ENCODE results near the gene MAP2K7.
"Not testable (repeated sequence)": the region's sequence is repeated elsewhere in the genome, so short reads cannot be mapped to it uniquely, and the experiment has no call there.

MAP2K7 gene

DNA sequence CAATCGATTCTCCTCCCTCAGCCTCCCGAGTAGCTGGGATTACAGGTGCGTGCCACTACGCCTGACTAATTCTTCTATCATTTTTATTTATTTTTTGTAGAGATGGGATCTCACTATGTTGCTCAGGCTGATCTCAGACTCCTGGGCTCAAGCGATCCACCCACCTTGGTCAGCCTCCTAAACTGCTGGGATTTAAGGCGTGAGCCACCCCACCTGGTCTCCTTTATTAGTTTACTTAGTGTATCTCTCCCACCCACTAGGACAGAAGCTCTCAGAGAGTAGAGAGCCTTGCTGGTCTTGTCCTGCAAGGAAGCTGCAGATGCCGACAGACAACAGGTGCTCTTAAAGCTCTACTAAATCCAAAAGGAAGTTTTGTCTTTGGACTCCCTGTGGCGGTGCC lies 17.9 kb upstream of the MAP2K7 start:
- no peak for DNase-seq (ENCODE audit: low read depth)

DNA sequence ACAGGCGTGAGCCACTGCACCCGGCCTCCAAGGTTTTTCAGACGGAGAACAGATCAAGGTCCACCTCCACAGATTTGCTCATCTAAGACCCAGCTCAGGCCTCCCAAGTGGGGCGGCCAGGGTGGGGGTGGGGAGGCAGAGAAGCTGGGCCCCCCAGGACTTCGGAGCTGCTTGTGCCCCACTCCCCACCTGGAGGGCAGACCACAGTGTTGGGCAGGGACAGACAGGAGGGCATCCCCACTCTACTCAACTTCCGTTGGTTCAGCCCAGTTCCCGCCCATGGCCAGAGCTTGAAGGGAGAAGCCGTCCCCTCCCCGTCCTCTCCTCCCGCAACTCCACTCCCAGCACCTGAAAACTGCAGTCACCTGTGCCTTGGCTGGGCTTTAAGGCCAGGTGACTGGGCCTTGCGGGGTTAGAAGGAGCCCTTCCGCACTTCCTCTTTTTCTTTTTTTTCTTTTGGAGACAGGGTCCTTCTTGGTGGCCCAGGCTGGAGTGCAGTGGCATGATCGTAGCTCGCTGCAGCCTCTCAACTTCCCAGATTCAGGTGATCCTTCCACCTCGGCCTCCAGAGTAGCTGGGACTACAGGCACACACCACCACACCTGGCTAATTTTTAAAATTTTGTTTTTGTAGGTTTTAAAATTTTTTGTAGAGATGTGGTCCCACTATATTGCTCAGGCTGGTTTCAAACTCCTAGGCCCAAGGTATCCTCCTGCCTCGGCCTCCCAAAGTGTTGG lies 16.1 kb upstream of the MAP2K7 start:
- DNase-seq (ENCODE audit: low read depth) = no peak

DNA sequence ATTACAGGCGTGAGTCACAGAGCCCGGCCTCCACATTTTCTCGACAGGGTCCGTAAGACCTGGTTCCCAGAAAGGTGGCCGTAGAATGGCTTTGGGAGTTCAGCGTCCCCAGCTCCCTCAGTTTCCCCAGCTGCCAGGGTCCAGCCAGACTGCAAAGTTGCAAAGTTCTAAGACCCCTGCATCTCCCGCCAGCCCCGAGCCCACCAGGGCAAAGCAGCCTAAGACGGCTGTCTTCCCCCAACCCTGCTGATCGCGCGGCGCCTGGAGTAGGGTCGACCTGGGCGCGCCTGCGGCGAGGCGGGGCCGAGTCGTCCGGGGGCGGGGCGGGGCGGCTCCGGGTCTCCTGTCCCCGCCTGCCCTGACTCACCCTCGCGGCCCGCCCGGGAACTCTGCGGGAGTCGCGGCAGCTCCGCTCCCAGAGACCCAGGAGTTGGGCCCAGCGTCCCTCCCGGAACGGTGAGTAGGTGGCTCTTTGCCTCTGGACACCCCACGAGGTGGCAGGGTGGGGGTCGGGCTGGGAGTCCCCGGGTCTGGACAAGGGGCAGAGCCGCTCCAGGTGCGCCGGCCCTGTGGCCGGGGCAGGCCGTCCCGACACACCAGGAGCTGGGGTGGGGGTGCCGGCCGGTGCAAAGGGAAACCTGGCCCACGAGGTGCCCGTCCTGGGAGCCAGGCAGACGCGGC lies 15.4 kb upstream of the MAP2K7 start, which contains the start of gene LRRC8E:
Gene LRRC8E, plus strand, starts transcription at position 366 of the 681 bp plus-strand sequence. CDS start 7,094 bp downstream, outside the sequence.
- DNase-seq (ENCODE audit: low read depth) = no peak

DNA sequence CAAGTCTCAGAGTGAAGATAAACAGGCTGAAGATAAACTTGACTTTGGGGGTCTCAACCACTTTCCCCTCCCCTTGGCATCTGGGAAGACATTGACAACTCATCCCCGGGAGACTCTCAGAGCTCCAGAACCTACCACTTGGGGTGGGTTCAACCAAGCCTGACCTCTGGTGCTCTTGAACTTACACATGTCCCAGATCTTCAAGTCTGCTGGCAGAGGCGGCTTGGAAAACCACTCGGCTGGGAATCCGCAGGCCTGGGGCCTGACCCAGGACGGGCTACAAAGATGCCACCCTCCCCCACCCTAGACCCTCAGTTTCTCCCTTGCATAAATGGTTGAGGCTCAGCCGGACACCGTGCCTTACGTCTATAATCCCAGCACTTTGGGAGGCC lies 14.9 kb upstream of the MAP2K7 start:
- DNase-seq (ENCODE audit: low read depth) = no peak

DNA sequence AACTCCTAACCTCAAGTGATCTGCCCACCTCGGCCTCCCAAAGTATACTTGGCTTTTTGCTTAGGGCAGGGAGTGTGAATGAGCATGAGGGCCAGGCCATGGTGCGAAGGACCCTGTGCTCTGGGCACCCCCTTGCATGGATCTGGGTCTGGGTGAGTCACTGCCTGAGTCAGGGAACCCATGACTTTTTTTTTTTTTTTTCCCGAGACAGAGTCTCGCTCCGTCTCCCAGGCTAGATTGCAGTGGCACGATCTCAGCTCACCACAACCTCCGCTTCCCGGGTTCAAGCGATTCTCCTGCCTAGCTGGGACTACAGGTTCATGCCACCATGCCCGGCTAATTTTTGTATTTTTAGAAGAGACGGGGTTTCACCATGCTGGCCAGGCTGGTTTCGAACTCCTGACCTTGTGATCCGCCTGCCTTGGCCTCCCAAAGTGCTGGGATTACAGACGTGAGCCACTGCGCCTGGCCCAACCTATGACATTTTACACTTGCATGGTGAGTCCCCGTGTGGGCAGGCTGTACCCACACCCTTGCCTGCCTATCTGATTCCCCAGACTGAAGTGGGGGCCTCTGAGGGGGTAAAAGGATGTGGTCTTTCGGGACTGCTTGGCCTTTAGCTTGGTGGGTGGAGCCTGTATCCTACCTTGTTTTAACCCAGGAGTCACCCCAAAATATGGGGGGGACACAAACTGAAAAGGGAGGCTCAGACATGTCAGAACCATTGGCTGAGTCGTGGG lies 10.1 kb upstream of the MAP2K7 start:
- DNase-seq (ENCODE audit: low read depth) = not testable (repeated sequence)

DNA sequence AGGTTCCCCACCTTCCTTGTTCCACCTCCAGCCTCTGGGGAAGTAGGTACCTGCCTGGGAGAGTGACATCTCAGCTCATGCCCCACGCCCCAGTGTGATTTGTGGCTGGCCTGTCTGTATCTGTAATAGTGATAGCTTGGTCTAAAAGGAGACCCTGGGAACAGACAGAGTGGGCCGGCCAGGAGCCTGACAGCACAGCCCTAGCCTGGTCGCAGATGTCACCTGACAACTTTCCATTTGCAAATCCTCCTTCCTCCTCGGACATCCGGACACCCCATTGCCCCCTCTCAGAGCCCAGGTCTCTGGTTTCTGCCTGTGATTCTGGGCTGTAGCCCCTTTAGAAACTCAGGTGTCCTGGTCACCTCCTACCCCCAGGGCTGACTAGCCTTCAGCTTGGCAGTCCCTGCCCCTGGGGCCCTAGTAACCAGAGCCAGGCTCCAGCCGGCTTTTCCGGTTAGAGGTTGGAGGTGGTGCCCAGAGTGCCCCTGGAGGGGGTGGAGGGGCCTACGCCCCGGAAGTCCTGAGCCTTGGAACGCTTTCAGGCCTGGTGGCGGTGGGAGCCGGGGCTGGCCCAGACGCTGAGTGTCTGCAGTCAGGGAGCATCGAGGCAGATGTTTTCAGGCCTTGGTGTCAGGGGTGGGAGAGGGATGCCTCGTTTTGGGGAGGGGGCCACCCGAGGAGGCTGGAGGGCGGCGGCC lies 8.9 kb upstream of the MAP2K7 start:
- no peak for DNase-seq (ENCODE audit: low read depth)

DNA sequence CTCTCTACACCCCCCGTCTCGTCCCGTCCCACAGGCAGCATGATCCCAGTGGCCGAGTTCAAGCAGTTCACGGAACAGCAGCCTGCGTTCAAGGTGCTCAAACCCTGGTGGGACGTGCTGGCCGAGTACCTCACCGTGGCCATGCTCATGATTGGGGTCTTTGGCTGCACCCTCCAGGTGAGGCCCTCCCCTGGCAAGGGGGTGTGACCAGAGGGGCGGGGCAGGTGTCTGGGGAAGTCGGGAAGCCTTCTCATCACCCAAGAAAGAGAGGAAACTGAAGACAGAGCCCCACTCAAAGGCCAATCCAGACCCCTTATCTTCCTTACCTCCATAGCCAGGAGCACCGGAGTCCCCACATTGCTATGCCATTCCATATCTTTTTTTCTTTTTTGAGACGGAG lies 8.1 kb upstream of the MAP2K7 start:
- DNase-seq (ENCODE audit: low read depth) = no peak

DNA sequence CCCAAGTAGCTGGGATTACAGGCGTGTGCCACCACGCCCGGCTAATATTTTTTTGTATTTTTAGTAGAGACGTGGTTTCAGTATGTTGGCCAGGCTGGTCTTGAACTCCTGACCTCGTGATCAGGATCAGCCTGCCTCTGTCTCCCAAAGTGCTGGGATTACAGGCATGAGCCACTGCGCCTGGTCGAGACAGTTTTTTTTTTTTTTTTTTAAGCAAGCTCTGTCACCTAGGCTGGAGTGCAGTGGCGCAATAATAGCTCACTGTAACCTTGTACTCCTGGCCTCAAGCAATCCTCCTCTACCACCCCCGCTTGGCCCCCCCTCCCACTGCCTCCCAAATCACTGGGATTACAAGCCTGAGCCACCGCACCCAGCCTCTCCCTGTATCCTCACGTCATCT lies 6.4 kb upstream of the MAP2K7 start:
- no peak for DNase-seq (ENCODE audit: low read depth)

DNA sequence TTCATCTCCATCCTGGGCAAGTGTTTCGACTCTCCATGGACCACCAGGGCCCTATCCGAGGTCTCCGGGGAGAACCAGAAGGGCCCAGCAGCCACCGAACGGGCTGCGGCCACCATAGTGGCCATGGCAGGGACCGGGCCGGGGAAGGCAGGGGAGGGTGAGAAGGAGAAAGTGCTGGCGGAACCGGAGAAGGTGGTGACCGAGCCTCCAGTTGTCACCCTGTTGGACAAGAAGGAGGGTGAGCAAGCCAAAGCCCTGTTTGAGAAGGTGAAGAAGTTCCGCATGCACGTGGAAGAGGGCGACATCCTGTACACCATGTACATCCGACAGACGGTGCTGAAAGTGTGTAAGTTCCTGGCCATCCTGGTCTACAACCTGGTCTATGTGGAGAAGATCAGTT lies 4.7 kb upstream of the MAP2K7 start:
- DNase-seq (ENCODE audit: low read depth) = no peak

DNA sequence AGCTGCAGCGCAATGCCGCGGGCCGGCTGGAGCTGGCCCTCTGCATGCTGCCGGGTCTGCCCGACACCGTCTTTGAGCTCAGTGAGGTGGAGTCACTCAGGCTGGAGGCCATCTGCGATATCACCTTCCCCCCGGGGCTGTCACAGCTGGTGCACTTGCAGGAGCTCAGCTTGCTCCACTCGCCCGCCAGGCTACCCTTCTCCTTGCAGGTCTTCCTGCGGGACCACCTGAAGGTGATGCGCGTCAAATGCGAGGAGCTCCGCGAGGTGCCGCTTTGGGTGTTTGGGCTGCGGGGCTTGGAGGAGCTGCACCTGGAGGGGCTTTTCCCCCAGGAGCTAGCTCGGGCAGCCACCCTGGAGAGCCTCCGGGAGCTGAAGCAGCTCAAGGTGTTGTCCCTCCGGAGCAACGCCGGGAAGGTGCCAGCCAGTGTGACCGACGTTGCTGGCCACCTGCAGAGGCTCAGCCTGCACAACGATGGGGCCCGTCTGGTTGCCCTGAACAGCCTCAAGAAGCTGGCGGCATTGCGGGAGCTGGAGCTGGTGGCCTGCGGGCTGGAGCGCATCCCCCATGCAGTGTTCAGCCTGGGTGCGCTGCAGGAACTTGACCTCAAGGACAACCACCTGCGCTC lies 3.8 kb upstream of the MAP2K7 start:
- no peak for DNase-seq (ENCODE audit: low read depth)

DNA sequence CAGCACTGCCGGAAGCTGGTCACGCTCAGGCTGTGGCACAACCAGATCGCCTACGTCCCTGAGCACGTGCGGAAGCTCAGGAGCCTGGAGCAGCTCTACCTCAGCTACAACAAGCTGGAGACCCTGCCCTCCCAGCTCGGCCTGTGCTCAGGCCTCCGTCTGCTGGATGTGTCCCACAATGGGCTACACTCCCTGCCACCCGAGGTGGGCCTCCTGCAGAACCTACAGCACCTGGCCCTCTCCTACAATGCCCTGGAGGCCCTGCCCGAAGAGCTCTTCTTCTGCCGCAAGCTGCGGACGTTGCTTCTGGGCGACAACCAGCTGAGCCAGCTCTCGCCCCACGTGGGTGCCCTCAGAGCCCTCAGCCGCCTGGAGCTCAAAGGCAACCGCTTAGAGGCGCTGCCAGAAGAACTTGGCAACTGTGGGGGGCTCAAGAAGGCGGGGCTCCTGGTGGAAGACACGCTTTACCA lies 3.2 kb upstream of the MAP2K7 start:
- no peak for DNase-seq (ENCODE audit: low read depth)

DNA sequence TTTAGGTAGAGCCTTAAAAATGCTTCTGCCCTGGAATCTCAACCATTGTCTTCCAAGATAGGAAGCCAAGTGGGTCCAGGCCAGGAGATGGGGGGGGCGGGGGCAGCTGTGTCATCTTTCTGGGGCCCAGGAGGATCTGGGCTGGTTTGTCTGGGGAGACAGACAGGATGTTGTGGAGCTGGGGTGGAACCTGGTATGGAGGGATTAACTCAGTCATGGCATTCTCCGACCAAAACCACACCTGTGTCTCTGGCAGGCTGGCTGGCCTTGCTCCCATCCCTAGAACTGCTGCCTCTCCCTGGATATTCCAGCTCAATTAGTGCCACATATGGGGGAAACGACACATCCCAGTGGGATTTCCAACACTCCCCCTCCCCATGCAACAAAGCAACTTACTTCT lies 2.7 kb upstream of the MAP2K7 start:
- no peak for DNase-seq (ENCODE audit: low read depth)

DNA sequence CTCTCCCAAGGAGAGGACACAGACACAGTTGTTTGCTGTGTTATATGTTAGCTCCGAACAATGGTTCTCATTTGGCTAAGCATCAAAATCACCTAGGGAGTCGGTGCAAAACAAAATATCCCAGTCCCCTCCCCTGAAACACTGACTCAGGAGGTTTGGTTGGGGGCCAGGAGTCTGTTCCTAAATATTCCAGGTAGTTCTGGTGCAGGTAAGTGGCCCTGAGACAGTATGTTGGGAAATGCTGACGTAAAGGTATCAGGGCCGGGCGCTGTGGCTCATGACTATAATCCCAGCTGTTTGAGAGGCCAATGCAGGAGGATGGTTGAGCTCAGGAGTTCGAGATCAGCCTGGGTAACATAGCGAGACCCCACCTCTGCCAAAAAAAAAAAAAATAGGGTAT lies 2.3 kb upstream of the MAP2K7 start:
- no peak for DNase-seq (ENCODE audit: low read depth)

DNA sequence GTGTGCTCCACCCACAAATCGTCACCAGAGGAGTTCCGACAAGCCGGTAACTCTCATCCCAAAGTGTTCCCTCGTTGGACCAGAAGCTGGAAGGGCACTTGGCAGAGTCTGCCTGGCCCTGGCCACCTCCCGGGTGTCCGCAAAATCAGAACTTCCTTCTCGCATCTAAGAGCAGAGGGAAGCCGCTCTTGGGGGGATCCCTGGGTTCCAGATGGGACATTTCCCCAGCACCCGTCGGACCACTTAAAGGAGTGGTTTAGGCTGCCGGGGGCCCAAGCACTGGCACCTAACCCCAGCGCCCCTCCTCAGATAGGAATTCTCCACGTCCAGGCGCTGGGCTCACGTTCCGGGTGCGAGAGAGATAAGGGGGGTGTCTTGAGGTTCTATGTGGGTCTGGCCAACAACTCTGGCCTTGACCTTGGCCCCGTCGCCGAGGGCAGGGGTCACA lies 857 bp upstream of the MAP2K7 start:
- no peak for DNase-seq (ENCODE audit: low read depth)

DNA sequence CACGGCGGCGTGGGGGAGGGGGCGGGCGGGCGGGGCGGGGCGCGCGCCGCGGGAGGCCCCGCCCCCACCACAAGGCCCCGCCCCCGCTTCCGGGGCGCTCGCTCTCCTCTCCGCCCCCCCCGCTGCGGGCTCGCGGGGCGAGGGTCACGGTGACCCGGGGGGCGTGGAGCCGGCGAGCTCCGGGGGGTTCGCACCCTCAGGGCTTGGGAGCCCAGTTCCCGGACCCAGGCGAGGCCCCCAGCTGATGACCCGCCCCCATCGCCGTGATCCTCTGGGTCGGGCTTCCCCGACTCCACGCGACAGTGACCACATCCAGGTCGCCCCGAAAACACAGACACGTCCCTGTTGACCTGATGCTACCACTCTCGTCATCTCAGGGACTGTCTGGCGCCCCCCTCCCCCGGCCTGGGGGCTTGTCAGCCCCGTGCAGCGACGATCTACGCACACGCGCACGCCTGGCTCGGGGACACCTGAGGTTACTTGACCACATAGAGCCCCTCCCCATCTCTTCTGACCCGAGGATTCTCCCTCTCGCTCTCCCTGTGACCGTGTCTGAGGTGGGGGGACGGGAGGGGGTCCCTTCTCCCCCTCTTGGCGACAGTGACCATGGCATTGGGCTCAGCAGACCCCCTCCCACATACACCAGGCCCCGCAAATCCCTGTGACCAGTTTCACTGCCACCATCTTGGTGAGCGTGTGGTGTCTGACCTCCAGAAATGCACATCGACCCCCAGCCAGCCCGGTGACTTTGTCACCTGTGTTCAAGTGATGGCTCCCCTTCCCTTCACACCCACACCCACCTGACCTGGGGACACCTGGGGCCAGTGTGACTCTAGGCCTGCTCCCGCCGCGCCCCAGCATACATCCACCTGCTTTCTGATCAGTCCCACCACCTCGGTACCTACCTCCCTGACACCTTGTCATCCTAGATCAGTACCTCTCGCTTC lies 670 bp downstream of the MAP2K7 start:
- no peak for DNase-seq (ENCODE audit: low read depth)

DNA sequence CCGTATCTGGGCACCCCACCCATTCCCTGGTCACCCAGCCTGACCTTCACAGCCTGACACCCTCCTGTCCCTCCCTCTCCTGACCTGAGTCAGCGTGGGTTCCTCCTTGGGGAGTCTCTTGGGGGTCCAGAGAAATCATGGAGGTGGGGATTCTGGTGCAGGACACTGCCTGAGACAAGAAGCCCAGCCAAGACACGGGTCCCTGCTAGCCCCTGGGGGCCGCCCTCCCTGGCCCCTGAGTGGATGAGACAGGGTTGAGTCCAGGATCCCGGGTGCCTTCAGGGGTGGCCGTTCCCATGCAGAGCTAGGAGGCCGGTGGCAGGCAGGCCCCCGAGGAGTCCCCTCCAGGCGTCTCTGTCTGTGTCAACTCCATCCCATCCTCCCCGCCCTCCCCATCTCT lies 1.6 kb downstream of the MAP2K7 start:
- DNase-seq (ENCODE audit: low read depth) = no peak

DNA sequence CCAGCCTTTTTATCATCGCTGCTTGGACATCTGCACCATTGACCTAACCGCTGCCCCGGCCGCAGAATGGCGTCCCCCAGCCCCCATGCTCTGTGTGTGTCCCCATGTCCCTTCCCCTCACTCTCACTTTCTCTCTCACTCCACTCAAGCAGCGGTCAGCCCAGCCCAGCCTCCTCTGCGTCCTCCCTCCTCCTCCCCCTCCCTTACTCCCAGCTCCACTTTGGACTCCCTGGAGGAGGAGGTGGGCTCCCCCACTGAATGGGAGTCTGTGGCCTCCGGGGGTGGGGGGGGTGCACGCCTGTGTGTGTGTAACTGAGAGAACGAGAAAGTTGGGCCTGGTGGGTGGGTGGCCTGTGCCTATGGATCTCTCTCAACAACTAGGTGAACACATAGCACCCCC lies 2.2 kb downstream of the MAP2K7 start:
- DNase-seq (ENCODE audit: low read depth) = no peak

DNA sequence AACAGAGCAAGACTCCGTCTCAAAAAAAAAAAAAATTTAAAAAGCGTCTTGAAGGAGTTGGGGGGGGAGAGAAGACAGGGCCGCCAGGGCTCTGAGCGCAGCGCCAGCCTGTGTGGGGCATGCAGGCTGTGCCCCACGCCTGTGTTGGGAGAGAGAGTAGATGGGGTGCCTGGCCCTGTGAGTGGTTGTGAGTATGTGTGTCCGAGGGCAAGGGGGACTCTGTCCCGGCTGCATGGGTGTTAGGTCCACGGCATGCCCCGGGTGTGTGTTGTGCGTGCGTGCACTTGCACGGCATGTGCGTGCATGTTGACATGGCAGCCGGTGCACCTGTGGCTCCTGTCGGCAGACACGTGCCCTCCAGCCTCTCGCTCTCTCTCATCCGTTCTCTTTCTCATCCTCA lies 3.4 kb downstream of the MAP2K7 start:
- DNase-seq (ENCODE audit: low read depth) = no peak

DNA sequence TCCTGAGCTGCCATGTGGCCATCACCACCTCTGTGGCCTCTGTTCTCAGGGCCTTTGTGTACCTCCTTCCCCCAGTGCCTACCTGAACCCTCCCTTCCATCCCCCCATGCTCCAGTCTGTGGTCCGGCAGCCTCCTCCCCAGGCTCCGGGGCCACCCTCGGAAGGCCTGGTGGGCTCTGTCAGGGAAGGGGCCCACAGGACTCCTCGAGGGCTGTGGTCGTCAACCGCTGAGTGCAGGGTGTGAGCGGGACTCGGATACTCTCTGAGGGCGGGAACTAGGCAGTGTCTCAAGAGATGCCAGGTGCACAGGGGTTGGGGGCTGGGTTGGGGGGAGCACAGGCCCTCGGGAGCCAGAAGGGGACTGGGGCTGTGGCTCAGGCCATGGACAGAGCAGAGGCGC lies 3.9 kb downstream of the MAP2K7 start:
- no peak for DNase-seq (ENCODE audit: low read depth)

DNA sequence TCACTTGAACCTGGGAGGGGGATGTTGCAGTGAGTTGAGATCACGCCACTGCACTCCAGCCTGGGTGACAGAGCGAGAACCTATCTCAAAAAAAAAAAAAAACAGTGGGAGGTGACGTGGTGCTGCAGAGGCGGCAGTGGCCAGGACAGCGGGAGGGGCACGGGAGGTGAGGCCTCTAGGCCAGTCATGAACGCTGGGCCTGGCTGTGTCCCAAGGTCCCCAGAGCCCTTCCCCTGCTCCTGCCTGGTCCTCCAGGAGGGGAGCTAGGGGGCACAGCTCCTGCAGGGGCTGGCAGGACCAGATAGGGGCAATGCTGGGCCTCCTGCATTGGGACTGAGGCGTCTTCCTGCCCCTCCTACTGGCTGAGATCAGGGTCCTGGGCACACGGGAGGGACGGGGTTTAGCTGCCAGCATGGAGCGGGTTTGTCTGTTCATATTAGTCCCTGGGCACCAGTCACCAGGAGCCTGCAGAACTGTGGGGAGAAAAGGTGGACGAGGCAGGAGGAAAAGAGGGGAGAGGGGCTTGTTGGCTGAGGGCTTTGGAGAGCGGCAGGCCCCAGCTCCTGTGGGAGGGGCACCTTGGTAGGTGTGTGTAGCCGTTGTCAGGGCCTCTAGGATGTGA lies 4.5 kb downstream of the MAP2K7 start:
- no peak for DNase-seq (ENCODE audit: low read depth)
